Left renal pelvis (tissue), 4 donors: ENCODE data around the gene CCBE1. TPM values are rescaled to one million over a fixed set of nuclear protein-coding genes. Genes with fewer than 3 reads are reported as not detected.
"Not testable (repeated sequence)": the region's sequence is repeated elsewhere in the genome, so short reads cannot be mapped to it uniquely, and the experiment has no call there.

Experiments
- DNase-seq, 4 donors: peaks; one replicate each; pipeline ENCODE4 v3.0.0-alpha.2; 2013; ENCODE audit warnings: low read depth in 4 of 4, low spot score in 3 of 4
- polyA plus RNA-seq, 4 donors: library from polyadenylated mRNA; unstranded; fragments of 120-200 nt; gene quantifications; one replicate each; pipeline ENCODE4 v1.2.1, GENCODE V29; 2013; ENCODE audit not compliant: insufficient read length in 4 of 4

The CCBE1 gene
- polyA plus RNA-seq, 4 donors = 26.4 to 123 (median 37.4) TPM

DNA sequence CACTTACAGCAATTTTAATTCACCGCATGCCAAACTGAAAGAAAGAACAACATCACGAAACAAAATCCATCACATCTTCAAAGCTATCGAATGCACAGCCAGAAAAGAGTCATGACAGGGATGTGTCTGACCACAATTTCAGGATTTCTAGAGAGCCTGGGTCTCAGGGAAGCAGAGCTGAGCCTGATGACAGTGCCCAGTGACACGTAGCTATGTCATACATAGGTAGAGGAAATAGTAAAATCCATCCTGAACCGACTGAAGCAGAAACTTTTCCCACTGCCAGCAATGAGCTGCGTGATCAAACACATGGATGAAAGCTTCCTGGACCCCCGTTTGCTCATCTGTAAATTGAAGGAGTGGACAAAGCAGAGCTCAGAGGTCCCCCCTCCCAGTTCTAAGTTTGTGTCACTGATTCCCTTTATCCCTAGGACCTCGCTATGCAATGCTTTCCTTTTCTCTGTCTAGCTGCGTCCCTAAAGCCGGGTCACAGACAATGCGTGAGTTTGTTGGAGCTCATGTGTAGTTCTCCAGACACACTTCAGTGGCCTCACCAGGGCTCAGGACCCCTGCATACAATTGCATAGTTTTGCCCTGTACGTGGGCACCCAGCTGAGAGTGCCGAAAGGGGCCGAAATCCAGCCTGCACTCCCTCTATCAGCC lies 37.6 kb downstream of the CCBE1 start:
- DNase-seq = no peak

DNA sequence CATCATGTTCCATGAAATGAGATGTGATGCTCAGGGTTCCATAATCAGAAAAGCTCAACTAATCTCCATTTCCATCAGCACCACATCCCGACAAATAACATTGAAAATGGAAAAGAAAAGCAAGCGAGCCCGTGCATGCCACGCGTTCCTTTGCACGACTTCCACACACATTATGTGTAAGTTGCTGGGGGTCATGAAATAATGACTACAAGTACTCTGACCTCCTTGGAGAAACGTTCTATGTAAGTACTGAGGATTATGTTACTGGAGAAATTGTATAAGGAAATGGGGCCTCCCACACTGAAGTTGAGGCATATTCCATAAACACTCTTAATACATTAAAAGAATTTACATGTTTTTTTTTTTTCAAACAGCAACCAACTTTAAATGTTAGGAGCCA lies 38.3 kb downstream of the CCBE1 start:
- DNase-seq = no peak

DNA sequence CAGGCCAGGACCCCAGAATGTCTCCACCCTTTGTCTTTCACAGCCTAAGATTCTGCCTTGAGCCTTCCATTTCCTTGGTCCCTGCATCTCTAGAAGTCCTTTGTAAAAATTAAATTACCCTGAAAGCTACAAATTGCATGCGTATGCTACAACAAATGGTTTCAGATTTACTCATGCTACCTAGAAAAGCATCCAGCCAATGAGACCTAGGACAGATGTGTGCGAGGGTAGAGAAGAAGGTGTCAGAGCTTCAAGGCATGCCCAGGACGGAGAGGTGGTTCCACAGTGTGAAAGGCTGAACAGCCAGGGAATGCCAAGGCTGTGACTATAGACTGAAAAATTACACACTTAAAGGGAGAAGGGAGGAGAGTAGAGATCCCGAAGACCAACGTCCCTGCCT lies 40.2 kb downstream of the CCBE1 start:
- DNase-seq = no peak

DNA sequence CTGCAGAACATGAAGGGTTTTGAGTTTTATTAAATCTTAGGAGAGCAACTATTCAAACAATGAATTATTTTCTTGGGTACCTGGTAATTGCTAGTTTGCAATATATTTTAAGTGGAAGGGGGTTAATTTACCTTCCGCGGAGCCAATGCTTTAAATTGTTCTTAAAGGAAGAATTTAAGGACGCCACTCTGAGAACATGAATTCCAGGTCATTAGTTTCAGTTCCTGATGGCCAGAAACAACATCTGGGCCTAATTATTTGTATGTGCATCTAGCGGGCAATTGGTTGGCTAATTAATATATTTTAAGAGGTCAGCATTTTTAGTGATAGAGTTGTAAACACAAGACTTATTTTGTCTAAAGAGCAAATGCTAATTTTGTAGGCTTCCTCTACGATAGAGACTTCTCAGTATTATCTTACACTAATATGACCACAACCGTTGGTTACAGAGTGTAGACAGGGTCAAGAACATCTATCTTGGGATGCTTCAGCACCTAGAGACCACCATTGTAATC lies 40.8 kb downstream of the CCBE1 start:
- DNase-seq = no peak

DNA sequence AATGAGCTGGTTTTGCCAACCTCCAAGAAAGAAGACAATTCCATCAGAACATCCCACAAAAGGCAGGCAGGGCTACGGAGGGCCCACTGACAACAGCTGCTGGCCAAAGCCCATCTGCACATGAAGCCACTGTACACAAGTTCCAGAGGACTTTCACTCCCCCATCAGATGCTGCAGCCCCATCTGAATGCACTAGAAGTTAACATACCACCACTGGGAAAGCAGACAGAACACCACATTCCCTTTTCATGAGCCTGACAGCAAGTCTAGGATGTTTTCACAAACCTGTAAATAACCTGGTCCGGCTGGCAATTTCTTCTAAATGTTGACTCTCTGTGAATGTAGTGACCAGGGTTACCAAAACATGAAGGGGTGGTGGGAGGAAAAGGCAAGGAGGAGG lies 41.5 kb downstream of the CCBE1 start:
- no peak for DNase-seq

DNA sequence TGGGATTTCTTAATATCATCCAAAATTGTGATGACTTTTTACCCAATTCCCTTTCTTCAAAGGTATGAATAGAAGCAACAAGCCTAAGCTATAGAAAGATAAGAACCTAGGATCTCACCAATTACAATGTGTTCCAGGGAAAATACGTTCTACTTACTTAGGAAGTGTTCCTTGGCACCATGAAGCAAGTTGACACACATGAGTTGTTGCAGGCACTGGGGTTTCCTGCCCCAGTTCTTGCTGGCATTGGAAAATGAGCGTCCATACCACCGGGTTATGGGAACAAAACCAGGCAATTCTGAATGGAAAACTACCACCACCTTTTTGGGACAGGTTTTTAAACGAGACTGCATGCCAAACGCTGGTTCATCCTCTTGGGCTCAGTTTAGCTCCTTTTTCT lies 46.2 kb downstream of the CCBE1 start:
- DNase-seq = no peak

DNA sequence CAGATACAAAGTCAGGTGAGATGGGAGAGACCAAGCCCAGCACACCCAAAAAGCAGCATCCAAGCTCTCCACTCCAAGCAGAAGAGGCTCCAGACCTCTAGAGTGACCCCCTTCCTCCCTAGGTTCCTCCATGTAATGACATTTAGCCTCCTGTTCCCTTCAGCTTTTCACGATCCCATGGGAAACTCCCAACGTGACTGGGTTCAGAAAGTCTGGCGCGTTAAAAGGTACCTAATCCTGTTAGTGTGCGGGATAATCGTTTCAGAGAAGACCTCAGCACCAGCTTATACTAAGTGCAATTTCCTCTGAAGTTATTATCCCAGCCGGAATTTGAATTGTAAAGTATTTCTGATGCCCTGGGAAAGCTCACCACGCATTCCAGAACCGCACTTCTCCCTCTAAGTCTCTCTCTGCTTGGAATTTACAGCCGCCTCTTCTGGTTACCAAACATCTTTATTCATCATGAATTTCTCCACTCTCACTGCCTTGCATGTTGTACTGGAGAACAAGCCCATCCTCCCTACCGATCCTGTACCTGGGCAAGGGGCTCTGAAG lies 46.9 kb downstream of the CCBE1 start:
- no peak for DNase-seq

DNA sequence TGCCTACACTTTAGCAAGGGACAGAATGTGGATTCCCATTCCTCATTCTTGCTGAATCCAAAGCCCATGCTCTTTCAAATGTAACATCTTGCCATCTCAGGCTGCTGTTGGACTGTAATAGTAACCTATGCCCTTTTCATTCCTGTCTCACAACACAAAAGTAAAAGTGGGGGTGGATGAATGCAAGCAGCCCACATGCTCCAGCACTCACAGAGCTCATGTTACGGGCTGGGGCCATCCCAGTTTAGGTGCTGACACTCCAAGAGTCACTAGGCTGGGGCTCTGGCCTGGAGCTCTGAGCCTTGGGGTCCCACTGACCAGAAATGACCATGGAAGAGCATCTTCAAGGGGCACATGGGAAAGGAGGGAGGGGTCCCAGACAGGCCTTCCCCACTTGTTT lies 47.6 kb downstream of the CCBE1 start:
- DNase-seq = no peak

DNA sequence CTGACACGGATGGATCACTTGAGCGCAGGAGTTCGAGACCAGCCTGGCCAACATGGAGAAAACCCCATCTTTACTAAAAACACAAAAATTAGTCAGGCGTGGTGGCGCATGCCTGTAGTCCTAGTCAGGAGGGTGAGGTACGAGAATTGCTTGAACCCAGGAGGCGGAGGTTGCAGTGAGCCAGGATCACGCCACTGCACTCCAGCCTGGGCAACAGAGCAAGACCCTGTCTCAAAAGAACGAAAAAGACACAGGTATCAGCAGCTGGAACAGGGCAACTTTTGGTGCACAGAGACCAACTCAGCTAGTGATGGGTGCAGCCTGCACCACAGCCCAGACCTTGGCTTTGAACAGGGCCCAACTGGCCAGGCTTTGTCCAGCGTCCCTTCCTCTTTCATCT lies 48.8 kb downstream of the CCBE1 start:
- DNase-seq = not testable (repeated sequence)

DNA sequence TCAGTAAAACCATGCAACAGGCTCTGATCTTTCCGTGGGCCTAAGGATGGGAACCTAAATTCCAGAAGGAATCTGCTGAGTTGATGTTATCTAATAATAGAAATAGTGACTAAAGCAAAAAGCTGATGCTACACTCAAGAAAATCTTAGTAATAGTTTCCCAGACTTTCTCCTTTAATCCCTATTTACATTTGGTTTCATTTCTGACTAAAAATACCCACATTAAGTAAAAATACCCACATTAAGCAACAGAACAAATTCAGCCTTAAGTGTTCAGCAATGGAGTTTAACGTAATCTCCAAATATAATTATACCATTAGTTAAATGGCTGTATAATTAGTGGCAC lies 50.3 kb downstream of the CCBE1 start:
- no peak for DNase-seq

DNA sequence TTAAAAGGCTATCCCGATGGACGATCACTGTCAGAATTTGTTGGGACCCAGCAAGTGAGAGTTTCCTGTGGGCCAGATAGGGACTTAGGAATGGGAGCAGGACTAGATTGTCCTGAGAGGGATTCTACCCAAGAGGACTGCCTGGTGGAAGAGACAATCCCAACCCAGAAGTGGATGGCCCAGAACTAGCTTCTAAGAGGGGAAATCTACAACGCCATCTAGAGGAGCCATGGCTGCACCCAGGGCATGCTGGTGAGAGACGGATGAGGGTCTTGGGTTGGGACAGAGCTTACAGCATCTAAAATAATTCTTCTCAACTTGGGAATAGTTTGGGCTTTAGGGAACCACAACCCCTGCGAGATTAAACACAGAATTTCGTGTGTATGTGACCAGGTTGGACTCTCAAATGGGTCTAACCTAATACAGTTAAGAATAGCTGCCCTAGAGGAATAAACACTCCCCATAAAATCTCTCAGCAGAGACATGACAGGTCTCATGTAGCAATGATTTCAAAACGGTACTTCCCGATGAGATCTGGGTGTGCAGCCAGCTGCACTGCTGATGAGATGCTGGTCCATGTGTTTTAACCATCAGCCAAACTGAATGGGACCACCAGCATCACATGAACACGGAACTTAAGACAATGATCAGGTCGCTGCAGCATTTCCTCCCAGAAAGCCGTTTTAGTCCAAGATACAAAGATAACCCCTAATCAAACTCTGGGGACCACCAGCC lies 50.8 kb downstream of the CCBE1 start:
- no peak for DNase-seq

DNA sequence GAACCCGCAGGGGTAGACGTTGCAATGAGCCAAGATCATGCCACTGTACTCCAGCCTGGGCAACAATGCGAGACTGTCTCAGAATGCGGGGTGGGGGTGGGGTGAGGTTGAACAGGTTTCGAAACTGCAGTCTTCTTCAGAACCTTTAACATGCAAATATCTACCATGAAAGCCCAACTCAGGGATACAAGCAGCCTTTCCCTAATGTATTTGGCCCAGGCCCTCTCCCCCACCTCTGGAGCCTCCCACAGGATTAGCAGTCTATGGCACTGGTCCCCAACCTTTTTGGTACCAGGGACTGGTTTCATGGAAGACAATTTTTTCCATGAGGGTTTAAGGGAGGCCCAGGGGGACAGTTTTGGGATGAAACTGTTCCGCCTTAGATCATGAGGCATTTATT lies 53.5 kb downstream of the CCBE1 start:
- no peak for DNase-seq

DNA sequence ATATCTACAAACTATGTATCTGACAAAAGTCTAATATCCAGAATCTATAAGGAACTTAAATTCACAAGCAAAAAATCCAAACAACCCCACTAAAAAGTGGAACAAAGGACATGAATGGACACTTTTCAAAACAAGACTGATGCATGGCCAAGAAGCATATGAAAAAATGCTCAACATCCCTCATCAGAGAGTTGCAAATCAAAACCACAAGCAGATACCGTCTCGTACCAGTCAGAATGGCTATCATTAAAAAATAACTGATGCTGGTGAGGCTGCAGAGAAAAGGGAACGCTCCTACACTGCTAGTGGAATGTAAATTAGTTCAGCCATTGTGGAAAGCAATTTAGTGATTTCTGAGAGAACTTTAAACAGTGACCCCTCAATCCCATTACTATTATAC lies 56.5 kb downstream of the CCBE1 start:
- no peak for DNase-seq

DNA sequence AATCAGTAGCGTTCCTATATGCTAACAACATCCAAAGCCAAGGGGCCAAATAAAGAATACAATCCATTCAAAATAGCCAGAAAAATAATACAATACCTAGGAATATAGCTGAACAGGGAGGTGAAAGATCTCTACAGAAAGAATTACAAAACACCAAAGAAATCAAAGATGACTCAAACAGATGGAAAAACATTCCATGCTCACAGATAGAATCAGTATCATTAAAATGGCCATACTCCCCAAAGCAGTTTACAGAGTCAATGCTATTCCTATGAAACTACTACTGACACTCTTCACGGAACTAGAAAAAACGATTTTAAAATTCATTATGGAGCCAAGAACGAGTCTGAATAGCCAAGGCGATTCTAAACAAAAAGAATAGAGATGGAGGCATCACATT lies 57.4 kb downstream of the CCBE1 start:
- DNase-seq = no peak

DNA sequence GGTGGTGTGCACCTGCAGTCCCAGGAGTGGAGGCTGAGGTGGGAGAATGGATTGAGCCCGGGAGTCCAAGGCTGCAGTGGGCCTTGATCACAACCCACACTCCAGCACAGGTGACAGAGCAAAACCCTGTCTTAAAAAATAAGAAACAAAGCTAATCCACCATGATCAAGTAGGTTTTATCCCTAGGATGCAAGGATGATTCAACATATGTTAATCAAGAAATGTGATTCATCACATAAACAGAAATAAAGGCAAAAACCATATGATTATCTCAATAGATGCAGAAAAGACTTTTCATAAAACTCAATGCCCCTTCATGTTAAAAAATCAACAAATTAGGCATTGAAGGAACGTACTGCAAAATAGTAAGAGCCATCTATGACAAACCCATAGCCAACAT lies 58.1 kb downstream of the CCBE1 start:
- DNase-seq = no peak

DNA sequence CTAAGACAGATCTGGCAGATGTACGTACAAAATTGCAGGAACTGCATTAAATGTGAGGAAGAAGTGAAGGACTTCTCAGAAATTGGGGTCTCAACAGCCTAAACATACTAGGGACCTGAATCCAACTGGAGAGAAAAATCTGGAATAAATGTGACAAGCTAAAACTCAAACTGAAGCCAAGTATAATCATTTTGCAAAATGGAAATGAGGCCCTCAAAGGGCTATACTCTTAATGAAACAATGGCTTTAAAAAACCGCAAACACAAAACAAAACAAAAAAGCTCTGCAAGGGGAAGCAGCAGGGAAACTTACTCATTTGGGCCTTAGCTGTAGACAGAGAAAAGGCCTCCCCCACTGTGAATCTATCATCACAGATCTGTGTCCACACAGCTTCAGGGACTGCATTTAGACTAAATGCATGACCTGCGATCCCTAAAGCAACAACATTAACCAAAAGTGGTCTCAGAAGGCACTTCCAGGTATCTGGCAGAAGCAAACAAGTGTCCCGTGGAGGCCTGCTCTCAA lies 63.2 kb downstream of the CCBE1 start:
- no peak for DNase-seq

DNA sequence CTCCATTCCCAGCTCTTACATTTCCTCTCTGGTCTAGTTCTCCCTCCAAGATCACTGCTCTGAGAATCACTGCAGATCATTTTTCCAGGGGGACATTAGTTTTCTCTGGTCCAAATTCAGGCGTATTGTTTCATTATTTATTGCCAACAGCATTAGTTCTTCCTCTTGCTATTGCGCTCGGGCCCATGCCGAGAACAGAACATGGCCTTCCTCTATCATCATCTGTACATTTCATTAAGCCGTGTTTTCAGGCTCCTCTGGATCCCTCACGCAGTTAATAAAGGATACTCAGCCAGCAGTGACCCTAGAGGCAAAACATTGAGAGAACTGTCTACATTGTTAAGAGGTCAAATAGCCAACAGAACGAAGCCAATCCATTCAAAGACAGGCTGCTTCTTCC lies 63.9 kb downstream of the CCBE1 start:
- no peak for DNase-seq

DNA sequence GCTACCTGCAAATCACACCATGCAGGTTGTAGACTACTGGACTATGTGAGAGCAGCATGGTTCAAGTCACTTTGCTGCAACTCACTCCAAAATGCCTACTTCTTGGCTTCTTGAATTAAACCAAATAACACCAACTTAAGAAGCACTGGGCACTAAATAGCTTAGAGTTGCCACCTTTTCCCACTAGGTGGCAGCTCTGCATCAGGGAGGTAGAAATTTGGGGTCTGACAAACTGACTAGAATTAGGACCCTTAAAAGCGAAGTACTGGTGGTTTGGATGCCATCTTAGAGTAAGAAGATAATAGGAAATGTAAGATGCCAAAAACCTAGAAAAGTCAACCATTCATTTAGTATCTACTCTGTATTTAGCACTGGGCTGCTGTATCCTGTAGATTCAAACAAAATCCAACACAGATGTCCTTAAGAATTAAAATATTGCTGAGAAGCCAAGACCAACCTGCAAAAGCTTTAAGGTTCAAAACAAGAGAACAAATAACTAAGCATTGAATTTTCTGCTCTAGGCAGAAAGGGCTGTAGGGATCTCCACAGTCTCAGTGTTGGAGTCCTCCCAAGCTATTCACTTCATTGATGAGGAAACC lies 65.5 kb downstream of the CCBE1 start:
- no peak for DNase-seq

DNA sequence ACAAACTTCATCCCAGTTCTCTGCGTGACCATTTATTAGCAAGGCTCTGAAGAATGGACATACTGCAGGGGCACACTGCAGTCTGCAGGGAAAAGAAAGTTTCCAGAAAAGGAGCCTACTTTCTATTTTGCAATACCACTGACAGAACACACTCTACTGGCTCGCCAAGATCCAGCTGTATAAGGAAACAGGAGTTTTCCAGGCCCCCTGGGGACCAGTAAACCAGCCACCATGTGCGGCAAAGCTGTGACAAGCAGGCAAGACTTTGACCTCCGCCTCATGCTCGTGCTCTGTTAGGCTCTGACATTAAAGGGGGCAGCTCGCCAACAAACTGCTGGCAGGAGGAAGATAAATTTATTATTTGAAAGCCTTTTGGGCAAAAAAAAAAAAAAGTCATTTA lies 67.3 kb downstream of the CCBE1 start:
- no peak for DNase-seq

DNA sequence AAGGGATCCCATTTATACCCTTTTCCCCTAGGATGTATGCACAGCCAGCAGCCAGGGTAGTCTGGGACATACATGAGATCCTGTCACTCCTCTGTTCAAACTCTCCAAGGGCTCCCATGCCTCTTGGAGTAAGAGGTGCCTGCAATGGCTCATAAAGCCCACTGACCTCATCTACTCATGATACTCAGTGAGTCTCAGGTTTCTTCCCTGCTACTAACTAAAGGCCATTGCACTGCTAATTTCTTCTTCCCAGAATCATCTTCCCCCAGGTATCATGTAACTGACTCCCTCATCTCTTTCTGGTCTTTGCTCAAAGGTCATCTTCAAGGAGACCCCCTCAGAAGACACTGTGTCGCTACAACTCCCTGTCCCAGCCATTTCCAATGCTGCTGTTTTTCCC lies 68.2 kb downstream of the CCBE1 start:
- no peak for DNase-seq

DNA sequence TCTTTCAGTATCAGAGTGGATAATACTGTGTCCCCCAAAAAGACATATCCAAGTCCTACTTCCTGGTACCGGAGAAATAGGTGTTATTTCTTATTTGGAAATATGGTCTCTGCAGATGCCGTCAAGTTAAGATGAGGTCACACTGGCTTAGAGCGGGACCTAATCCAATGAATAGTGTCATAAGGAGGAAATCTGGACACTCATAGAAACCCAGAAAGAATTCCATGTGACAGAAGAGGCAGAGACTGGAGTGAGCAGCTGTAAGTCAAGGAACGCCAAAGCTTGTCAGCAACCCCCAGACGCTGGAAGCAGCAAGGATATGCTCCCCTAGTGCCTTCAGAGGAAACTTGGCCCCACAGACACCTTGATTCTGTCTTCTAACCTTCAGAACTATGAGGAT lies 69.8 kb downstream of the CCBE1 start:
- no peak for DNase-seq

DNA sequence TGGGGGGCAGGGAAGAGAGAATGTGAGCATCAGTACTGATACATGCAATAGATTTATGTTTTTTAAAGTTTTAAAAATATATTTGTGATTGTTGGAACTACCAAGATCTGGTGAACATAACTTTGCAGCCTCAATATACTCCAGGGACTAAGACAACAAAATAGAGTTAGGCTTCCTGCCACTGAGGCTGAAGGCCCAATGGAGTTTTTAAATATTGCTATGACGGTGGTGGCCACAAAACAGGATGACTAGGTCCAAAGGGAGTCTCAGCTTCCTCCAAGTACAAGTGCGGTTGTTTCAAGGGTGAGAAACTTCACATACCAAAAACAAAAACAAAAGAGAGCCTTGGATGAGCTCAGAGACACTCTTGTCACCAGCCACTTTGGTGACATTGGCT lies 72.9 kb downstream of the CCBE1 start:
- DNase-seq = no peak
